ACC112 (cell line): ENCODE results near the gene SLC2A3.
"Not testable (repeated sequence)": the region's sequence is repeated elsewhere in the genome, so short reads cannot be mapped to it uniquely, and the experiment has no call there.

Experiments used
- H2AFZ ChIP-seq: fragments of 200-600 bp; sonication (generic); one replicate; pipeline ENCODE4 v1.6.0; 2017; ENCODE audit warnings: antibody characterized with exemption, low read length; ENCODE audit not compliant: unreplicated experiment
- H3K27ac ChIP-seq: fragments of 200-600 bp; sonication (generic); 2 replicates; pipeline ENCODE4 v1.5.1; 2014; ENCODE audit warnings: low read depth, mild to moderate bottlenecking, antibody characterized with exemption, low read length, moderate library complexity
- H3K27me3 ChIP-seq: fragments of 200-600 bp; sonication (generic); 2 replicates; pipeline ENCODE4 v1.6.1; 2014; ENCODE audit warnings: mild to moderate bottlenecking, antibody characterized with exemption, low read length, moderate library complexity, mixed read lengths; ENCODE audit not compliant: insufficient read depth
- H3K36me3 ChIP-seq: fragments of 200-600 bp; sonication (generic); 2 replicates; pipeline ENCODE4 v1.6.1; 2016; ENCODE audit warnings: mild to moderate bottlenecking, antibody characterized with exemption, low read length, moderate library complexity, mixed read lengths; ENCODE audit not compliant: insufficient read depth
- H3K4me1 ChIP-seq: fragments of 200-600 bp; sonication (generic); one replicate; pipeline ENCODE4 v1.6.1; 2016; ENCODE audit warnings: low read length, mixed read lengths; ENCODE audit not compliant: insufficient read depth, unreplicated experiment, control insufficient read depth
- H3K4me3 ChIP-seq: fragments of 200-600 bp; sonication (generic); 2 replicates; pipeline ENCODE4 v1.5.1; 2014; ENCODE audit warnings: mild to moderate bottlenecking, low read depth, low read length
- H3K79me2 ChIP-seq: fragments of 200-600 bp; sonication (generic); one replicate; pipeline ENCODE4 v1.6.0; 2016; ENCODE audit warnings: low read length; ENCODE audit not compliant: control insufficient read depth, unreplicated experiment, insufficient read depth

The SLC2A3 gene

GRCh38 chr12:7950230-7950943 lies 14.4 kb upstream of the SLC2A3 start:
- H3K79me2 ChIP-seq, H2AFZ ChIP-seq, H3K4me1 ChIP-seq, H3K36me3 ChIP-seq, H3K27me3 ChIP-seq, H3K4me3 ChIP-seq, H3K27ac ChIP-seq: not testable (repeated sequence)

DNA sequence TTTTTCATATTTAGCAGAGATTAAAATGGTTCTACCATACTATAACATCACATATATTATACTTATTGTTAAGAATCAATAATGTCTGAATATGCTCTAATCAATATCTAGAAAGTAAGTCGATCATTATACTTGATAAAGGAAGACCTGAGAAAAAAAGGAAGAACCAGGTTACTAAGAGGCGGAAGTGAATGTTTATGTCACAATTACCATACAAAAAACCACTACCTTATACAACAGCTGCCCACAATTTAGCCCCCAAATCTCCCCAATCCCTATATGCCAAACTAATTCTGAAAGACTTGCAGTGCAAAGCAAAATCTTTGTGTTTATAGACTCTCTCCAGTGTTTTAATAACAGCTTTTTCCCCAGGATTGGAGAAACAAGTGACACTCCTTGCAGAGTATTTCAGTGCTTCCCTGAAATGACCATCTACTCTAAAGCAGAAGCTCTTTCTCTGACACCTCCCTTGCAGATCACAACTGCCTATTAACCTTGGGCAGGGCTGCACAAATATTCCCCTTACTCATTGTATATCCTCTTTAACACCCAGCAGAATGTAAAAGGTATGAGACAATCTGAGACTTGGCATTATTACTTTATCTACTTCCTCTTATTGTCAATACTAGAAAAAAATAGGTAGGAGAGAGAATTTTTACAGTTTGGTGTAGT lies 12.7 kb upstream of the SLC2A3 start:
- Histone ChIP-seq H2AFZ (no peak overlapping the region), H3K27me3 (no peaks in the 10 kb centered on the region), H3K79me2 (no peaks in the 10 kb centered on the region), H3K36me3 (no peaks in the 10 kb centered on the region), H3K4me3 (no peak overlapping the region), H3K4me1 (no peaks in the 10 kb centered on the region), H3K27ac (no peak overlapping the region)

- Histone ChIP-seq H3K79me2 (no peaks in the 10 kb centered on the region), H3K4me1 (no peaks in the 10 kb centered on the region), H3K4me3 (no peak overlapping the region), H3K36me3 (no peaks in the 10 kb centered on the region), H3K27me3 (no peaks in the 10 kb centered on the region), H2AFZ (no peak overlapping the region), H3K27ac (no peak overlapping the region)
Observed at GRCh38 chr12:7947011-7947410, 11.0 kb upstream of the SLC2A3 start.

DNA sequence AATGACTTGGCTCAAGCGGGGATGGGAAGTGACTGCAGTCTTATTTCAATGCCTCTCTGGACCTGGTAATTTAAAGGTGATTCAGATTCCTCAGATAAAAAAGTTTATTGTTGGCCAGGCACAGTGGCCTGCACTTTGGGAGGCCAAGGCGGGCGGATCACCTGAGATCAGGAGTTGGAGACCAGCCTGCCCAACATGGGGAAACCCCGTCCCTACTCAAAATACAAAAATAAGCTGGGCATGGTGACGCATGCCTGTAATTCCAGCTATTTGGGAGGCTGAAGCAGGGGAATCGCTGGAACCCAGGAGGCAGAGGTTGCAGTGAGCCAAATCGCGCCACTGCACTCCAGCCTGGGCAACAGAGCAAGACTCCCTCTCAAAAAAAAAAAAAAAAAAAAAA lies 8.8 kb upstream of the SLC2A3 start:
- not testable (repeated sequence) for H3K79me2 ChIP-seq, H3K27me3 ChIP-seq, H2AFZ ChIP-seq, H3K36me3 ChIP-seq, H3K27ac ChIP-seq, H3K4me3 ChIP-seq, H3K4me1 ChIP-seq

GRCh38 chr12:7940906-7941305 lies 4.9 kb upstream of the SLC2A3 start:
- H3K36me3 ChIP-seq: no peaks in the 10 kb centered on the region
- H3K79me2 ChIP-seq: peaks cover 1% of the 10 kb centered on the region
- peaks cover 7% of the 10 kb centered on the region for H3K4me1 ChIP-seq
- no peak overlapping the region for H2AFZ ChIP-seq
- H3K4me3 ChIP-seq: no peak overlapping the region
- no peak overlapping the region for H3K27ac ChIP-seq
- H3K27me3 ChIP-seq: no peaks in the 10 kb centered on the region

DNA sequence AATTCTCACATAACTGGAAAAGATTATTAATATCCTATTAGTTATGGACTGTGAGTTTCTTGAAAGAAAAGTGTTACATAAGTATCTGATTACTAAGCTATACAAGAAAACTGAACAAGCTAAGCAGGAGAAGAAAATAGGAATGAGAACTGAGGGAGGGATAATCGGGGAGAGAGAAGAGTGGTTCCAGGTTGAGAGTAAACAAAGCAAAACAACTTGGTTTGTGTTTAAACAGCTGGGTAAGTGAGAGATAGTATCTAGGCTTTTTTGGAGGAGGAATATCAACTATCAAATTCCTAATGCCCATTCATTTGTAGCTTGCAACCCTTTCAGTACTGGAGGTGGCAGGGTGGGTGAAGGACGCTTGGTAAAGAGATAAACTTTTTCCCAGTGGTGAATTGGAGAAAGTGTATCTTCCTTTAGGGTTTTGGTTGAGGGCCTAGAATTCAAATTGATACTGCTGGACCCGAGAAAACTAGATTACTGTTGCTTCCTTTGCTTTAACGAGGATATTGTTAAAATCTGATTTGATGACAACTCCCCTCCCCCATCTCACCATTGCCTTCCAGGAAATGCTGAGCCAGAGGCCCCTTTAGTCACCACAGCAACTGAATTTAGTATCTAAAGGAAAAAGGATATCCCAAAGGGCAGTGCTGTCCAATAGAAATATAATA lies 2.0 kb upstream of the SLC2A3 start:
- Histone ChIP-seq H2AFZ (peak overlapping the region; percentile 88), H3K4me1 (peaks cover 12% of the 10 kb centered on the region), H3K79me2 (peaks cover 29% of the 10 kb centered on the region), H3K27me3 (no peaks in the 10 kb centered on the region), H3K27ac (peak overlapping the region; percentile 73), H3K36me3 (peaks cover under 1% of the 10 kb centered on the region; the same call in 1 of the 2 replicates), H3K4me3 (0 out of 2 replicates have a peak overlapping the region, but pooled peaks have one; percentile 14)

- Histone ChIP-seq H3K4me3 (peak overlapping the region; percentile 97), H2AFZ (no peak overlapping the region), H3K4me1 (peaks cover 15% of the 10 kb centered on the region), H3K27me3 (no peaks in the 10 kb centered on the region), H3K36me3 (peaks cover 18% of the 10 kb centered on the region), H3K79me2 (peaks cover 50% of the 10 kb centered on the region), H3K27ac (peak overlapping the region; percentile 80)
Observed at GRCh38 chr12:7934889-7935492, 996 bp downstream of the SLC2A3 start.

- H3K27ac ChIP-seq: peak overlapping the region; percentile 80
- H3K4me3 ChIP-seq: peak overlapping the region; percentile 97
- no peaks in the 10 kb centered on the region for H3K27me3 ChIP-seq
- H2AFZ ChIP-seq: no peak overlapping the region
- peaks cover 51% of the 10 kb centered on the region for H3K79me2 ChIP-seq
- H3K4me1 ChIP-seq: peaks cover 15% of the 10 kb centered on the region
- peaks cover 18% of the 10 kb centered on the region for H3K36me3 ChIP-seq
Observed at GRCh38 chr12:7934091-7934888, 1.7 kb downstream of the SLC2A3 start.

DNA sequence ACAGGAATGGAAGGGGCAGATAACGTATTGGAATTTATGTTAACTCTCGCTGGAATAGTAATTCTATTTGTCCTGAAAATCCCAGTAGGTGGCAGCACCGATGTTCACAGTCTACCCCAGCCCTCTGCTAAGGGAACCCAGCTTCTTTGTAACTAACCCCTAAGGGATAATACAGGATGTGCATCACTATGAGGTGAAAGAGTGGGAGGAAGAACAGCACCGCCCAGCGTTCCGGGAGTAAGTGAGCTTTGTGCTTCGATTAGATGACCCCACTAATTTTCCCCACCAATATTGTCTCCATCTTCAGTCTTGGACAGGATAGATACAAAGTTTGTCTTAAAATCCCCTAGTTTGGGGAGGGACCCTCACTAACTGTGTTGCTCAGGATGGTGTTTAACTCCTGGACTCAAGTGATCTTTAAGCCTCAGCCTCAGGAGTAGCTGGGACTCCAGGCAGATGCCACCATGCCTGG lies 2.7 kb downstream of the SLC2A3 start:
- H3K79me2 ChIP-seq: peaks cover 56% of the 10 kb centered on the region
- no peaks in the 10 kb centered on the region for H3K27me3 ChIP-seq
- H3K4me1 ChIP-seq: peaks cover 15% of the 10 kb centered on the region
- H3K4me3 ChIP-seq: peak overlapping the region; percentile 97
- no peak overlapping the region for H2AFZ ChIP-seq
- peak overlapping the region; percentile 80 for H3K27ac ChIP-seq
- H3K36me3 ChIP-seq: peaks cover 23% of the 10 kb centered on the region
